ACHN (cell line): ENCODE results near the gene CDC42EP4.

ENCODE experiments used
- DNase-seq: peaks from one replicate; pipeline ENCODE4 v3.0.0-alpha.2; 2015
- in situ Hi-C: cut with HindIII; loops from 2 replicates; pipeline ENCODE4 v1.10.0; 2017; ENCODE audit warnings: low sequenced_read_pairs, low pct_ligation_motif_present, low pct_unique_long_range_greater_than_20kb

The CDC42EP4 gene

DNA sequence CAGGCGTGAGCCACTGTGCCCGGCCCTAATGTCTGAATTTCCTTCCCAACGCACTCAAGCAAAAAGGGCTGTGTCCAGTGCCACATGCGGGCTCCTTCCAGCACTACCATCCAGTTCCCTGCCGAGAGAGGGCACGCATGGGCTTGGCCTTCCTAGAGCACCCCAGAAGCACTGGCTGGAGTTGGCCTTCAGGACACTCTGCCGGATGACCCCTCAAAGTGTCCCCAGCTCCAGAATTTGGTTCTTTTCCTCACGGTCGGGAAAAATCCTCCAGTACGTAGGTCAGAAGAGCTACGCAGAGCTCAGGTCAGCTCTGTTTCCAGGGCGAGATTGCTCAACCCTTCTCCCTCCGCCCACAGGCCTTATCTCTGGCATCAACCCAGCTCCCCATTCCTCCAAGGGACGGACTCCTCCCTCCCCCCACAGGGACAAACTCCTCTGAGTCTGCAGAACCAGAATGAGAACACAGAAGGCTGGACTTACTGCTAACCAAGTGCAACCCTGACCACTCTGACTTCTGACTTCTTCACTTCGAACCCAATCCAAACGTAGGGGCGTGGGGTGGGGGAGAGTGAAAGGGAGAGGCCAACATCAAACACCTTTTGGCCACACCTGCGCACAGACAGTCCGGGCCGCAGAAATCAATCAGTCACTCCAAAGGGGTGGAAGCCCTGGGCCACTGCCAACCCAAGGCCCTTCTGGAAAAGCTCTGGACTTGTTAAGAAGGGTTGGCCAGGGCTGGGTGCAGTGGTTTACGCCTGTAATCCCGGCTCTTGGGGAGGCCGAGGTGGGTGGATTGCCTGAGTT, 3.6 kb downstream of the CDC42EP4 start:
- peak; percentile 88 for DNase-seq
- in situ Hi-C loops: no loop called here

DNA sequence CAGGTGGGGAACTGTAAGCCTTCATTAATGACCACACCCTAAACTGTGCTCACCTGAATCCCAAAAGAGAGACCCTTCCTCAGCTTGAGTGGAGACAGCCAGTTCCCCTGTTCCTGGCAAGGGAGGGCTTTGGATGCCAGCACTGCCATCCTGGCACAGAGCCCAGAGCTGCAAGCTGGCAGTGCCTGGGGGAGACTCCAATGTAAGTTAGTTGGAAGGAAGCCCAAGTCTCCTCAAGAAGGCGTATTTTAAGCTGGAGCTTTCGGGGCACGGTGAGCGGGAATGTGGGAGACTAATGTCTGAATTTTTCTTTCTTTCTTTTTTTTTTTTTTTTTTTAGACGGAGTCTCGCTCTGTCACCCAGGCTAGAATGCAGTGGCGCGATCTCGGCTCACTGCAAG, 4.7 kb downstream of the CDC42EP4 start:
- in situ Hi-C loops: no loop called here
- DNase-seq: peak; percentile 57

DNA sequence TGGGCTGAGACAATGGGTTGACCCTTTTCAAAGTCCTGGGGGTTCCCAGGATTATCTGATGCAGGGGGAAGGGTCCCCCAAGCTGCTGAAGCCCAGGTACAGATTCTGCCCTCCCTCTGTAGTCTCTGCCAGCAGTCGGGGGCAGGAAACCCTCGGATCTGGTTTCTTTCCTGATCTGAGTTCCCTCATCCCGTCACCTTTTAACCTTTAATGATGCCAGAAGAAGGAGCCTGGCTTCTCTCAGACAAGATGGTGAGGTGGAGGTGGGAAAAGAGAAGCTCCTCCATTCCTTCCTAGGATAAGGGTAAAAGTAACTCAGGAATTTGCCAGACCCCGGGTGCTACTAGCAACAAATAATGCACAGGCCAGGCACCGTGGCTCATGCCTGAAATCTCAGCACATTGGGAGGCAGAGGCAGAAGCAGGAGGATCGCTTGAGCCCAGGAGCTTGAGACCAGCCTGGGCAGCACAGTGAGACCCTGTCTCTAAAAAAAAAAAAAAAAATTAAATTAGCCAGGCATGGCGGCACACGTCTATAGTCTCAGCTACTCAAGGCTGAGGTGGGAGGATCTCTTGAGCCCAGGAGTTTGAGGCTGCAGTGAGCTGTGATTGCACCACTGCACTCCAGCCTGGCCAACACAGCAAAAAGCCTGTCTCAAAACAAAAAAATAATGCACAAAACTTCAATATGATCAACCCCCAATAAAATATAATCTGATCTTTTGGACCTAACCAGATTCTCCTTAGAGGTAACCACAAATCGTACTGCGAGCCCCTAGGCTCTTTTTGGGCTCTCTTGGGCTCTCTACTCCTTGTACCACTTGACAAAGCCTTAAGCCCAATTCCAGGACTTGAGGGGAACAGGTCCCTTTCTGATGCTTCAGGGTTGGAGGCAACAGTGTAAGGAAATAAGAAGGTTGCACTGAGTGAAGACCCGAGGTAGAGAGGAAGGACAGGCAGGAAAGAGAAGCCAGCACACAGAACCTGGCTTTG, 5.7 kb downstream of the CDC42EP4 start:
- in situ Hi-C loops: no loop called here

DNA sequence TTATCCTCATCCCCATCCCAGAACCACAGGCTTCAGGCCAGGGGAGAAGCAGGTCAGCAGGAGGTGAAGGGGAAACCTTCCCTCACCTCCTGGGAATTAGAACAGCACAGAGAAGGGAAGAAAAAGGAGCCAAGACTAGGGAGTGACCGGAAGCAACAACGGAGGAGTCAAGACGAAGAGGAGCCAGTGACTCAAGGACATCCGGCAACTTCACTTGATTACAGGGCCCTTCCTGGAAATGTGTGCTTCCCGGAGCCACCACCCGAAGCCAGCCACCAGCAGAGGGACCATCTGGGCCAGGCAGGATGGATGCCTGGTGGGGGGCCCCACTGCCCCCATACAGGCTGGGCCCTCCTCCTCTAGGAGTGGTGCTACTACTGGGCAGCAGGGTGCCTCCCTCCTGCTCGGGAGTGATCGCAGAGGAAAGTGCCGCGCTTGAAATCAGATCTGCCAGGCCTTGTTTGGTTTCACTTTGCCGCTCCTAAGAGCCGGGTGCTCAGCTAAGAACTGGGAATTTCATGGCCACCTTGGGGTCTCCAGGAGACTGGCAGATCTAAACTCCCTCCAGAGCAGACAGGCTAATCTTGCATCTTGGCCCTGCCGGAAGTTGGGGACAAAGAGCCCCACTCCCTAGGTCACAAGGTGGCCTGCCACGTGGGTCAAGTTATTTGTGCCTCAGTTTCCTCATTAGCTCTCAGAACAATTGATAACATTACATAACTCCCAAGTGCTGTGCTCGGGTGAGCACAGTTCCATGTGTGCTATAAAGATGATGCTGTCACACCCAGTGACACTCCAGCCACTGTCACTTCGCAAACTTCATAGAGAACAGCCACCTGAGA, 6.6 kb downstream of the CDC42EP4 start:
- DNase-seq: peak; percentile 75
- in situ Hi-C loops: no loop called here

More for the DNA sequence above, 5.7 kb downstream of the CDC42EP4 start:
- no peak for DNase-seq

DNA sequence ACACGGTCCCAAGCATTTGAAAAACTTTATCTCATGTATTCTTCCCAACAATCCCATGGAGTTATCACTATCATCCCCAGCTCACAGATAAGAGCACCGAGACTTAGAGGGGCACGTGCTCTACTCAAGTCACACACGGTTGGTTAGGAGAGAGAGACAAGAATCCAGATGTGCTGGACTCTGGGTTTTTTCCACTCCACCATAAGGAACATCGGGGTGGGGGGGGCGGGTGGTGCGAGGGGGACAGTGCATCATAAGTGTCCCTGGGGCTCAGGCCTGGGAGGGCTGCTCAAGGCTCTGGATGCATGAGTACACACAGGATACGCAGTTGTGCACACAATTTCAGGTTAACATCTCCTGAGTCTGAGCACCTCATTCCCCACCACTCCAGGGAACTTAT, 7.4 kb downstream of the CDC42EP4 start:
- in situ Hi-C loops: no loop called here
- no peak for DNase-seq

DNA sequence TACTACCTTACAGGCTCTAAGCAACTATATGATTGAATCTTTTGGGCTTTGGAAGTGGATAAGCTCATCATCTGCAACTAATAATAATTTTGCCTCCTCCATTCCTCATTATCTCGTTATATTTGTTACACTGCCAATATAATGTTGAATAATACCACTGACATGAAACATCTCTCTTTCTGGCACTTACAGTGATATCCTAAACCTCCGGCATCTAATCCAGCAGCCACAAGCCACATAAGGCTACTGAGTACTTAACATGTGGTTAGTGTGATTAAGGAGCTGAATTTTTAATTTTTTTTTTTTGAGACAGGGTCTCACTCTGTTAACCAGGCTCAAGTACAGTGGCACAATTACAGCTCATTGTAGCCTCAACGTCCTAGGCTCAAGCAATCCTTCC, 9.6 kb downstream of the CDC42EP4 start:
- in situ Hi-C loops: no loop called here
- no peak for DNase-seq

DNA sequence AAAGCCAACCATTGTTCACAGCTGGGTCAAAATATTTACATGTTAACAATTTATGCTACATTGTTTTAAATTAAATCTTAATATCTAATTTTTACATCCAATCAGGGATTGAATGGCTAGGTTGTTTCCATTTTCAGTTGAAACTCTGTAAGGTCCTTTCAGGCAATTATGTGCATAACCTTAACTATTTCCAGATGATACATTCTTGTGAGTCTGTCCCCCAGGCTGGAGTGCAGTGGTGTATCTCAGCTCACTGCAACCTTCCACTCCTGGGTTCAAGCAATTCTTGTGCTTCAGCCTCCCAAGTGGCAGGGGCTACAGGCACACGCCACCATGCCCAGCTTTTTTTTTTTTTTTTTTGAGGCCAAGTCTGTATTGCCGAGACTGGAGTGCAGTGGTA, 10.4 kb downstream of the CDC42EP4 start:
- DNase-seq: no peak
- in situ Hi-C loops: no loop called here

DNA sequence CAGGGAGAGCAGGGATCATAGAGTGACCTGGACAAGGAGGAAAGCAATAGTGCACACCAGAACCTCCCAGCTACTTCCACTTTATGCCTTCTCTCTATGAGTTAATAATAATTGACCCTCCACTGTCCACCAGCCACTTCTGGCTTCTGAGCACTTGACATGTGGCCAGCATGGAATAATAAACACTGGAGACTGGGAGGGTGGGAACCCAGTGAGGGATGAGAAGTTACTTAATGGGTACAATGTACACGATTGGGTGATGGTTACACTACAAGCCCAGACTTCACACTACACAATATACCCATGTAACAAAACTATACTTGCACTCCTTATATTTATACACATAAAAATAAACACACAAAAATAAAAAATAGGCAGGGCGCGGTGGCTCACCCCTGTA, 11.4 kb downstream of the CDC42EP4 start:
- no peak for DNase-seq
- in situ Hi-C loops: no loop called here

DNA sequence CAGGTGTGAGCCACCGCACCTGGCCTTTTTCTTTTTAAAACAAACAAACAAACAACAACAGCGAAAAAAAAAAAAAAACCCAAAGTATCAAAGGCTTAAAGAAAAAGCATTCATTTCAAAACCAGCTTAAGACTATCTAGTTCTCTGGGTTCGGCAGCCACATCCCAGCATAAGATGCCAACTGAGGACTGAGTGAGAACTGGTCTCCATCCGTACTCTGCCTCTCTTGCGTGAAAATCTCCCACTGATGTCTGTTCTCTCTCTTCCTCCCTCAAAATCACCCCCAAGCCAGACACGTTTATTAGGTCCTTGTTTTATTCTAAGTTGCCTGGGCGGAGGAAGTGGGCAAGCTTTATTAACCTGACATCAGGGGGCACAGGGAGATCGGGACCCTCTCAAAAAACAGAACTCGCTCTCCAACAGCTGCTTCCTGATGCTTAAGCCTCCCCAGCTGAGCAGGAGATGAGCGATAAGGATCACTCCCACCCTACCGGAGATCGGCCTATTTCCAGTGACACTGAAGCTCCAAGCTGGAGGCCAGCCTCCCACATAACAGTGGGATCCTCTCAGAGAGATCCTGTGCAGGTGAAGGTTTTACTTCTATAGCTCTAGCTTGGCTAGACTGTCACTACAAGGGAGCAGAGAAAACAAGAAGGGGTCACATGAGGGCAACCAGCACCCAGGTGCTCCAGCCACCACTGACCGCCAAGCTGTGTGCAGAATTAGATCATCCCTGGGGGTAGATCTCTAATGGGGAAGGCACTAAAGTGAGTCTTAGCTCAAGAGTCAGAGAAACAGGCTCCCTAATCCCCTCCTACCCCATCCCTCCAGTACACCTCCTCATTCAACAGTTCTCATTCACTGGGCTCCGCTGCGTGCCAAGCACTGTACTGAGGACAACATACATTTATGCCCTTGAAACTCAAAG, 13.6 kb downstream of the CDC42EP4 start:
- in situ Hi-C loops: no loop called here
- DNase-seq: no peak

DNA sequence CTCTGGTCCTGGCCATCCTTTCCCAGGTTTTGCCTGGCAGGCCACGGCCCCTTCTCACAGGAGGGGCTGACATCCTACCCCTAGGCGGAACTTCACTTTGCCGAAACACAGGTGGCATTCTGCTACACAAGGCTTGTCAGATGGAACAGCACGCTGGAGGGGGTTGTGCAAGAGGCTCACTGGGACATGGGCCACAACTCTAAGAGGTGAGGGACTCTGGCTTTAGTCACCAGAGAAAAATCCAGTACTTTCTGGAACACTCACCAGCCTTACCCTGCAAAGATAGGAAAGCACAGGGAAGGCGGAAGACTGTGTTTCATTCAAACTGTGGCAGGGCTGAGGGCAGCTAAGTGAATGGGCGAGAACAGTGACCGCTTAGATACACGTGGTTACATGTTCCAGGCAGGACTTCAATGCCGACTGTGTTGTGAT, 18.3 kb downstream of the CDC42EP4 start:
- in situ Hi-C loops: no loop called here
- peak; percentile 93 for DNase-seq

DNA sequence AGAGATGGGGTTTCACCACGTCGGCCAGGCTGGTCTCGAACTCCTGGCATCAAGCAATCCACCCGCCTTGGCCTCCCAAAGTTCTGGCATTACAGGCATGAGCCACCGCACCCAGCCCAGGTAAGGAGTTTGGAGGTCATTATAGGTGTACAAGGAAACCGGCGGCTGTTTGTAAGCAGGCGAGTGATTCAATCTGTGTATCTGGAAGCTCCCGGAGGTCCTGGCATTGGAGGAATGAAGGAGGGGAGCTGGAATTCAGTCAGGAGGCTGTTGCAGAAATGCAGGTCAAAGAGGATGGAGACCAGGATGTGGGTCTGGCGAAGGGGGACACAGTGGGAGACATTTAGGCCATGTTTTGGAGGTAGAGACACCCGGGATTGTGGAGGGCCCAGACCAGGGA, 18.8 kb downstream of the CDC42EP4 start:
- peak; percentile 54 for DNase-seq
- in situ Hi-C loops: no loop called here

DNA sequence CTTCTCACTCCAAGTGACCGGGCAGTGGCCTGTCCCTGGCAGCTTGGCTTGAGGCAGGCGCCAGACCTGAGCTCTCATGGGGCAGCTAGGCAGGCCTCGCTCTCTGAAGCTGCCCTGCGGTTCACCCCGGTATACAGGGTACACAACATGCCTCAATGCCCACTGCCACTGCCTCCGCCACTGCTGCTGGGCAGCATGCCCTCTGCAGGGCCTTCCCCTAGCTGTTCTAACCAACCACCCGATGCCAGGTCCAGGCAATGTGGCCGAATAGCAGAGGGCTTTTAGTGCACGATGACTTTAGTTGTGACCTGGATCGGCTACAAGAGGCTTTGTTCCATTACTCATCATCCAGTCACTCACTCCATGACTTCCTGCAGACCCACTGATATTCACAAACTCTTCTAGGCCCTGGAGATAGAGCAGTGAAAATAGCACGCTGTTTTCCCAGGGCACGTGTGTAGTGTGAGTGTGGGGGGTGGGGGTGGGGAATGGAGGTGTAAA, 19.7 kb downstream of the CDC42EP4 start:
- DNase-seq: peak; percentile 95
- in situ Hi-C loops: no loop called here

DNA sequence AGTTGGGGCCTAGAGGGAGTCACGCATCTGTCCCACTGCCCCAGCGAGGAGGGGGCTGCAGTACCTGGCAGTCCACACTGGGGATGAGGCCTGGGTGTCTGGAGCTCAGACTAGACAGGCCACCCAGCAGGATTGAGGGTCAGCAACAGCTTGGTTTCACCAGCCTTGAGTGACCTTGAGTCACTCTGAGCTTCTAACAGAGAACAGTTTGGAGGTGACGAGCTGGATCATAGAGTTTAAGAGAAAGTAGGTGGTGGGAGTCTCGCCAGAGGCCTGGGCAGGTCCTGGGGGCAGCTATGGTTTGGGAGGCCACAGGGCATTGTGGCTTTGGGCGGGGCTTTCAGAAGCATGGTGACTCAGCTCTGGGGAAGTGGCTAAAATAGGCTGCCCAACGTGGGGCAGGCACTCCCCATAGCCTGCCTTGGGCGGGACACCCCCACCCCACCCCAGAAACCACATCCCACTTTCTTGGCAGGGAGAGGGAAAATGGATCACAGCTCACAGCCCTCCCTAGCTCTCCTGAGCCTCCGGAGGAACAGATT, 20.5 kb downstream of the CDC42EP4 start:
- in situ Hi-C loops: no loop called here
- DNase-seq: peak; percentile 94

DNA sequence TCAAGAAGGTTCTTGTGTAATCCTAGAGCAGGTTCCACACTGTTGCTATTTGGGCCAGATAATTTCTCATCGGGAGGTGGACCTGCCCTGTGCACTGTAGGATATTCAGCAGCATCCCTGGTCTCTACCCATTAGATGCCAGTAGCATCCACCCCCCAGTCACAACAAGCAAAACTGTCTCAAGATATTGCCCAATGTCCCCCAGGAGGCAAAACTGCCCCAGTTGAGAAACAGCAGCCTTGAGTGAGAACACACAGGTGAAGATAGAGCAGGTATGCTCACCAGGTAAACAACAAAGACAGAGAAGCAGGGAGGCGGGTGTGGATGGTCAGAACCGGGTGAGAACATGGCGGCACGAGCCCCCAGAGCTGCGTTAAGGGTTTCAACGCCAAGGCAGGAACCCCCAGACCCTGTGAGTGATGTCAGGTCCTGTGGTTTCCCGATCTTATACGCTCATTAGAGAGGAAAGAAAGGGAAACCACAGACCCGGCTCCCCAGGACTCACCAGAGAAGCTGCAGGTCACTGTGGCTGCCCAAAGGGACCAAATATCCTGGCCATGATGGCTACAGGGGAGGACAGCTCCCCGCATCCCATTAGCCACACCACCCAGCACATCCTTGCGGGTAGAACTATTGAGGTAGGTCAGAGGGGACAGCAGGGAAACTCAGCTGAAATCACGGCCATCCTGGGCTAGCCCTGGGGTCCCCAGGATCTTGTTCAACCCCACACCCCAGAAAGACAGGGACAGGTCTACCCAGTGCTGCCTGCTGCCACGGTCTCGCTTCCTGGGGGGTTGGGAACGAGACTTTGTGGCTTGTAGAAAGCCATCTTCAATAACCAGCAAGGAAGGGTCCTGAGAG, 21.2 kb downstream of the CDC42EP4 start:
- in situ Hi-C loops: no loop called here
- DNase-seq: no peak

DNA sequence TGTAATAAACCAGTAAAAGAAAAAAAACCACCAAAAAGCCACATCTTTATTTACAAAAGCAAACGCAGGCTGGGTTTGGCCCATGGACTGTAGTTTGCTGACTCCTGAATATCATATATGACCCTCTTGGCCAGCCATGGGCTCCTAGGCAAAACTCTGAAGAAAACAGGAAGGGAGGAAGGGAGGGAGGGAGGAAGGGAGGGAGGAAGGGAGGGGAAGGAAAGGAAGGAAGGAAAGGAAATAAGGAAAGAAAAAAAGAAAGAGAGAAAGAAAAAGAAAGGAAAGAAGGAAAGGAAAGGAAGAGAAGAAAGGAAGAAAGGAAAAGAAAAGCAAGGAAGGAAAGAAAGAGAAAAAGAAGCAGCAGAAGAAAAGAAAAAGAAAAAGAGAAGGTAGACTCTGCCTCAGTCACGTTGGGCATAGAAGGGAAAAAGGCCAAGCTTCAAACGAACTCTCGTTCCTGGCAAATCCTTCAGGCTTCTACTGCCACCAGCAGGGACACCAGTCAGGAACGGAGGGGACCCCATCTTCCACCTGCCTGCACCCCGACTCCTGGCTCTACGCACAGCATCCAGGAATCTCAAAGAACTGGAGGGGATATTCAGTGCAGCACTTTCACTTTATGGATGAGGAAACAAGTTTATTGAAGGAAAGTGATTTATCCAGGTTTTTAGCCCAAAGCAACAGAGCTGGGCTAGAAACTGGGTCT, 22.1 kb downstream of the CDC42EP4 start:
- in situ Hi-C loops: no loop called here
- DNase-seq: no peak
